Upper lobe of left lung (tissue), 6 donors: Measurements from ENCODE around the gene N4BP2L1. TPM values are rescaled to one million over a fixed set of nuclear protein-coding genes. Genes with fewer than 3 reads are reported as not detected.

Experiments
- ATAC-seq, 2 donors: fragments of 200-7000 bp; cut with Tn5 transposase; one replicate each; pipeline ENCODE4 v1.9.1; 2022; ENCODE audit warnings: mild to moderate bottlenecking in 2 of 2, moderate library complexity in 2 of 2; ENCODE audit not compliant: low FRiP score in 2 of 2
- DNase-seq, 2 donors: peaks; one replicate each; pipeline ENCODE4 v3.0.0-alpha.2; 2019 to 2020
- H3K27ac ChIP-seq, 4 donors: fragments of 200-600 bp; sonication (generic); one replicate each; pipeline ENCODE4 v1.5.1; 2016 to 2019
- H3K27me3 ChIP-seq, 4 donors: fragments of 200-600 bp; sonication (generic); one replicate each; pipeline ENCODE4 v1.5.1; 2017 to 2019
- H3K36me3 ChIP-seq, 4 donors: fragments of 200-600 bp; sonication (generic); one replicate each; pipeline ENCODE4 v1.5.1; 2016 to 2019
- H3K4me1 ChIP-seq, 4 donors: fragments of 200-600 bp; sonication (generic); one replicate each; pipeline ENCODE4 v1.5.1; 2018 to 2019
- H3K4me3 ChIP-seq, 4 donors: fragments of 200-600 bp; sonication (generic); one replicate each; pipeline ENCODE4 v1.5.1; 2017 to 2019; ENCODE audit warnings: mild to moderate bottlenecking in 2 of 4, moderate library complexity in 1 of 4
- H3K9me3 ChIP-seq, 4 donors: fragments of 200-600 bp; sonication (generic); one replicate each; pipeline ENCODE4 v1.5.1; 2018 to 2019
- EP300 ChIP-seq, 4 donors: sonication (generic); formaldehyde crosslinking; IDR thresholded peaks; one replicate each; pipeline ENCODE4 v1.5.1; 2017; ENCODE audit warnings: antibody characterized with exemption in 4 of 4, control low read depth in 2 of 4
- POLR2A ChIP-seq, 4 donors: fragments of 450-650 bp; IDR thresholded peaks; one replicate each; pipeline ENCODE4 v1.5.1; 2016 to 2017; ENCODE audit warnings: antibody characterized with exemption in 4 of 4, mild to moderate bottlenecking in 2 of 4
- POLR2AphosphoS5 ChIP-seq, 2 donors: sonication (generic); formaldehyde crosslinking; IDR thresholded peaks; one replicate each; pipeline ENCODE4 v1.5.1; 2017; ENCODE audit warnings: antibody characterized with exemption in 2 of 2
- WGBS, 2 donors: methylation state at CpG; one replicate each; pipeline ENCODE4 v1.1.5; 2017 to 2018; 5-methylcytosine and 5-hydroxymethylcytosine counted together
- total RNA-seq, 6 donors: library from RNA; depleted of rRNA in 4 of 6; stranded (reverse); fragments of >200 nt in 4 of 6; gene quantifications; one replicate each; pipeline versions ENCODE4 v1.1.0 to v1.2.1, GENCODE V29; 2016 to 2021
- TF ChIP-seq, protein P1 (sequence below), 6 experiments: fragments of 450-650 bp in 4 of 6; fragments of 200-600 bp in 2 of 6; sonication (generic) in 2 of 6; IDR thresholded peaks; one replicate each; pipeline ENCODE4 v1.5.1; 2016 to 2019; ENCODE audit warnings: antibody characterized with exemption in 6 of 6
- donor health status: DM: no; HTN: no; CAD: no; lungs with moderate emphysema.
- donor health status: DM: no; HTN: yes; CAD: no; lungs with severe emphysema.

Gene N4BP2L1
- total RNA-seq = 10 to 100 TPM; 15.0 to 46.3 (median 25.2) TPM

DNA sequence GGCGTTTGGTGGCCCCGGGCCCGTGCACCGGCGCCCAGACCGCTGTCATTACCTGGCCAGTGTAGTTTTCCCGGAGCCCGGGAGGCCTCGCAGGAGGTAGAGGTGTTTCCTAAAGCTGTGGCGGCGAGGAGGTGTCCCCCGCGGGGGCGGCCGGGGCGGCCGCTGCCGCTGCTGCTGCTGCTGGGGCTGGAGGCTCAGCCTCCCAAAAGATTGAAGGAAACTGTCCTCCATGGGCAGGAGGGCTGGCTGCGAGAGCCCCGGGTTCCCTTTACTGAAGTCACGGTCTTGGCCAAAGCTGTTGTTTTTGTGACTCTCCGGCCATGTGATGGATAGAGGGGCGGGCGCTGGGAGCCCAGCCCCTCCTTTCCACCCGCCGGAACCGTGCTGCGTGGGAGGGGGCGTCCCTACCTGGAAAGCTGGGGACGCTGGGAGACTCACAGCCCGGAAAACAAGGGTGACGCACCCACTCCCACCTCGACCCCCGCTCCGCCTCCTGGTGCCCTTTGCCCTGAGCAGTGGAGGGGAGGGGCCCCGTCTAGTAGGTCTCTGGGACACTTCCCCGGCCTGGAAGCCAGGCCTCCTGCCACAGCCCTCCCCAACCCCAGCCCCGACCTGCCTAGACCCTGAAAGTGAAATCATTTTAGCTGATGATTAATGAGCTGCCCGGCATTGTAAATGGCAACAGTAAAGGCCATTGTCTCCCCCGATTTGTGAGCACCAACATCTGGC is at the start of gene N4BP2L1:
TSS of gene N4BP2L1 (minus strand) at position 279 of the 729 bp plus-strand sequence. CDS start at position 231, 48 bp downstream.
- Histone ChIP-seq H3K9me3 (no peaks in the 10 kb centered on the region), H3K4me1 (peaks cover 20 to 42% (median 30%) of the 10 kb centered on the region in 4 donors), H3K4me3 (peak within 1 kb of the TSS; percentile 62 to 89 (median 88)), H3K27ac (peak within 1 kb of the TSS; percentile 89 to 96 (median 95)), H3K36me3 (no peaks in the 10 kb centered on the region), H3K27me3 (no peaks in the 10 kb centered on the region)
- peak; percentile 69 to 94 for TF ChIP-seq POLR2AphosphoS5 (IDR thresholded peaks at IDR 0.05)
- TF ChIP-seq EP300 (IDR thresholded peaks at IDR 0.05) = peak in 1 of 4 donors; percentile 54
- TF ChIP-seq, protein P1, sequence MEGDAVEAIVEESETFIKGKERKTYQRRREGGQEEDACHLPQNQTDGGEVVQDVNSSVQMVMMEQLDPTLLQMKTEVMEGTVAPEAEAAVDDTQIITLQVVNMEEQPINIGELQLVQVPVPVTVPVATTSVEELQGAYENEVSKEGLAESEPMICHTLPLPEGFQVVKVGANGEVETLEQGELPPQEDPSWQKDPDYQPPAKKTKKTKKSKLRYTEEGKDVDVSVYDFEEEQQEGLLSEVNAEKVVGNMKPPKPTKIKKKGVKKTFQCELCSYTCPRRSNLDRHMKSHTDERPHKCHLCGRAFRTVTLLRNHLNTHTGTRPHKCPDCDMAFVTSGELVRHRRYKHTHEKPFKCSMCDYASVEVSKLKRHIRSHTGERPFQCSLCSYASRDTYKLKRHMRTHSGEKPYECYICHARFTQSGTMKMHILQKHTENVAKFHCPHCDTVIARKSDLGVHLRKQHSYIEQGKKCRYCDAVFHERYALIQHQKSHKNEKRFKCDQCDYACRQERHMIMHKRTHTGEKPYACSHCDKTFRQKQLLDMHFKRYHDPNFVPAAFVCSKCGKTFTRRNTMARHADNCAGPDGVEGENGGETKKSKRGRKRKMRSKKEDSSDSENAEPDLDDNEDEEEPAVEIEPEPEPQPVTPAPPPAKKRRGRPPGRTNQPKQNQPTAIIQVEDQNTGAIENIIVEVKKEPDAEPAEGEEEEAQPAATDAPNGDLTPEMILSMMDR (IDR thresholded peaks at IDR 0.05) = peak in 1 of 6 experiments; percentile 4
- peak in 3 of 4 donors; percentile 86 to 96 (median 95) for TF ChIP-seq POLR2A (IDR thresholded peaks at IDR 0.05)
- WGBS, 2 donors = 0 to 2% methylated on average over 4 to 17 of the region's 40 CpGs
- DNase-seq (peak; percentile 89 to 91), ATAC-seq (peak; percentile 87 to 88)

DNA sequence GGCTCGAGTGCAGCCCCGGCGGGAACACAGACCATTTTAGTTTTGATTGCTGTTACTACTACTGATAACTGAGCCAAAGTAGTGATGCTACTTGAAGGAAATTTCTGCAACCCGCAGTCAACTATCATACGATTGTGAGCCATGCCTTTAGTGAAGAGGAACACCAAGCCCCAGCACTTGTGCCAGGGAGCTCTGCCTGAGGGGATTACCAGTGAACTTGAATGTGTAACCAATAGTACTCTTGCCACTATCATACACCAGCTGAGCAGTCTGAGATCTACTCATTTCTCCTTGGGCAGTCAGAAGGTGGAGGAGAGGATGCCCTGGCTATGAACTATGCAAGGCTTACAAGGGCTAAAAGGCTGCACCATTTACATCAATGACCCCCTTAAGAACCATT is 49.0 kb upstream of the N4BP2L1 start:
- no peak for ATAC-seq
- Histone ChIP-seq H3K4me3 (no peak overlapping the region), H3K27me3 (no peaks in the 10 kb centered on the region), H3K9me3 (no peaks in the 10 kb centered on the region), H3K36me3 (peaks cover 0 to 2% (median 0%) of the 10 kb centered on the region in 4 donors), H3K27ac (no peak overlapping the region), H3K4me1 (no peaks in the 10 kb centered on the region)
- WGBS, 2 donors = 92 to 96% methylated on average over 5 of the region's 5 CpGs
- TF ChIP-seq EP300 (IDR thresholded peaks at IDR 0.05) = no peak
- TF ChIP-seq, protein P1 (IDR thresholded peaks at IDR 0.05) = no peak
- no peak for TF ChIP-seq POLR2AphosphoS5 (IDR thresholded peaks at IDR 0.05)
- TF ChIP-seq POLR2A (IDR thresholded peaks at IDR 0.05) = no peak
- DNase-seq = no peak

DNA sequence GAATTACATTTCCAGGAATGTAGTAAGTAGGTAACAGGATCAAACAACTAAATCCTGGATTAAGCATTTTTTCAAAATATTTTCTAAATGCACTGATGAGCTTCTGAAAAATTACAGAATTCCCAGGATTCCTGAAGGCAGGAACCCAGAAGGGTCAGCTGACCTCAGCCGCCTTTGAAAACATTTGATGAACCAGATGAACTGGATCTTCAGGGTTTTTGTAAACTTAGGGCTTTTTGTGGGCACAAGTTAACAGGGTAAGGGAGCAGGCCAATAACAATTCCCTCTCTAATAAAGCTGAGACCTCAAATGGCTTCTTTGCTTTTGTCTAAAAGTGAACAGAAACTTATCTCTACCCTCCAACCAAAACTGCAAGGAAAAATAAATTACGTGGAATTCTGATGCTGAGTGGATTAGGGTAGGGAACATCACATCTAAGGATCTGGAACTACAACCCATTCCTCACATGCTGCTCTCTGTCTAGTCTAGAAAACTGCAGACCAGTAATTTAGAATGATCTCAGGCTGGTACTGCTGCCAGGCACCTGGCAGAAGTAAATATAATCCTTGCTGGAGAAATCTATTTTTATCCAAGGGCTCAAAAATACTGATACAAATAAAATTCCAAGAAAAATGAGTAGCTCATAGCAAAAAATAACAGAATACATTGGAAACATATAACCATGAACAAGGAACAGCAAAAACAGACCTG is 48.2 kb upstream of the N4BP2L1 start:
- DNase-seq = no peak
- ATAC-seq = no peak

DNA sequence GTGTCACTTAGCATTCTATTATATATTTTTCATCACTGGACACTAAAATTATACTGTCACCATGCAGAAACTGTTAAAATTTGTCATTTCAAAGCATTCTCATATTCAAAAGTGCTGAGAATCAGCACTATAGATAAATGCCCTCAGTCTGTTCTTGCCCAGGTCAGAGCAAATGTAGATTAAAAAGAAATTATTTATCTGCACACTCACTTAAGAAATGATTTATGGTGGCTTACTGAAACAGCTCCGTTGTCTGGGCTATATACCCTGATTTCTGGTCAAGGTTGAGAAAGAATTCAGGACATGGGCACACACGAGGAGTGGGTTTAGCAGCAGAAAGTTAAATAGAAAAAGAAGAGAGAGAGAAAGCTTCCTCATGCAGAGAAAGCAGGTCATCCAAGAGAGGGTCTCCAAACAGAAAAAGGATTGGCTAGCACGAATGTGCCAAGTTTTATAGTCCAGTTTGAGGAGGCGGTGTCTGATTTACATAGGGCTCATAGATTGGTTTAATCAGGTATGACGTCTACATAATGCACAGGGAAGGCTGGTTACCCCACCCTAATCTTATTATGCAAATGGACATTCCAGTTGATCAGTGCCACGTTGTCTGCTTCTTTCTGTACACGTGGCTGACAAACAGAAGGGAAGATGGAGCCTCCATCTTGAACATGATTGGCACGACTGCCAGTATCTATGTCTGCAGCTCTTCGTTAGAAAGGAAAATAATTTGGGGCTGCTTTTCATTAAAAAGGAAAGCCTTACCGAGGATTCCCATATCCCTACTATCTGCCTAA is 47.3 kb upstream of the N4BP2L1 start:
- TF ChIP-seq POLR2AphosphoS5 (IDR thresholded peaks at IDR 0.05) = no peak
- TF ChIP-seq POLR2A (IDR thresholded peaks at IDR 0.05) = no peak
- TF ChIP-seq EP300 (IDR thresholded peaks at IDR 0.05) = no peak
- TF ChIP-seq, protein P1 (IDR thresholded peaks at IDR 0.05) = no peak
- Histone ChIP-seq H3K4me1 (no peaks in the 10 kb centered on the region), H3K4me3 (no peak overlapping the region), H3K27ac (no peak overlapping the region), H3K27me3 (no peaks in the 10 kb centered on the region), H3K9me3 (no peaks in the 10 kb centered on the region), H3K36me3 (peaks cover 0 to 2% (median 0%) of the 10 kb centered on the region in 4 donors)
- DNase-seq (no peak), ATAC-seq (no peak)
- WGBS, 2 donors = 85 to 86% methylated on average over 10 of the region's 10 CpGs

More for the DNA sequence above, 48.2 kb upstream of the N4BP2L1 start:
- Histone ChIP-seq H3K27ac (no peak overlapping the region), H3K4me1 (no peaks in the 10 kb centered on the region), H3K4me3 (no peak overlapping the region), H3K9me3 (no peaks in the 10 kb centered on the region), H3K27me3 (no peaks in the 10 kb centered on the region), H3K36me3 (peaks cover 0 to 2% (median 0%) of the 10 kb centered on the region in 4 donors)
- TF ChIP-seq, protein P1 (IDR thresholded peaks at IDR 0.05) = no peak
- TF ChIP-seq POLR2A (IDR thresholded peaks at IDR 0.05) (no peak), EP300 (IDR thresholded peaks at IDR 0.05) (no peak), POLR2AphosphoS5 (IDR thresholded peaks at IDR 0.05) (no peak)
- WGBS, 2 donors = 78 to 83% methylated on average over 2 of the region's 2 CpGs
